MCF 10A (cell line): ENCODE measurements around the gene C2CD2. TPM values are rescaled to one million over a fixed set of nuclear protein-coding genes. Genes with fewer than 3 reads are reported as not detected.

Source experiments
- BruUV-seq: library from RNA; stranded (reverse); fragments of 400-500 nt; replicated peaks from 2 replicates; lab custom pipeline; 2021; lab: Mats Ljungman, UMichigan
- CTCF ChIA-PET: fragments of 300-600 bp; sonication (Branson Sonifier 250); formaldehyde crosslinking; extraction: SDS; loops from one replicate; lab custom pipeline; 2021; ENCODE audit warnings: antibody characterized with exemption, inconsistent platforms; lab: Yijun Ruan, JAX
- POLR2A ChIA-PET: fragments of 300-600, 350-650 bp; sonication (Branson Sonifier 250); formaldehyde crosslinking; extraction: SDS; loops from one replicate; lab custom pipeline; 2020; ENCODE audit warnings: antibody characterized with exemption, inconsistent platforms; lab: Yijun Ruan, JAX
- DNase-seq: peaks from one replicate; pipeline ENCODE4 v3.0.0-alpha.2; 2018; ENCODE audit not compliant: unreplicated experiment
- H3K27ac Mint-ChIP-seq: one replicate; pipeline ENCODE4 v1.8.0; 2022; ENCODE audit warnings: mild to moderate bottlenecking, low read depth, mixed read lengths; ENCODE audit not compliant: unreplicated experiment
- H3K27me3 Mint-ChIP-seq: one replicate; pipeline ENCODE4 v1.8.0; 2022; ENCODE audit warnings: mixed read lengths; ENCODE audit not compliant: insufficient read depth, unreplicated experiment
- H3K36me3 Mint-ChIP-seq: one replicate; pipeline ENCODE4 v1.8.0; 2022; ENCODE audit warnings: mild to moderate bottlenecking, moderate library complexity, mixed read lengths; ENCODE audit not compliant: insufficient read depth, unreplicated experiment
- H3K4me1 Mint-ChIP-seq: one replicate; pipeline ENCODE4 v1.8.0; 2022; ENCODE audit warnings: mixed read lengths; ENCODE audit not compliant: insufficient read depth, unreplicated experiment
- H3K4me3 Mint-ChIP-seq: one replicate; pipeline ENCODE4 v1.8.0; 2022; ENCODE audit warnings: mild to moderate bottlenecking, moderate library complexity, mixed read lengths; ENCODE audit not compliant: unreplicated experiment
- H3K9me3 Mint-ChIP-seq: one replicate; pipeline ENCODE4 v1.8.0; 2022; ENCODE audit warnings: mixed read lengths; ENCODE audit not compliant: unreplicated experiment
- intact Hi-C: fragments of 100-400 bp; cut with micrococcal nuclease; formaldehyde crosslinking; loops from 2 replicates; pipeline ENCODE4 v1.14.1; 2022
- total RNA-seq: library from RNA; stranded (reverse); gene quantifications from 2 replicates; pipeline ENCODE4 v1.2.3, GENCODE V29; 2022
- TF ChIP-seq, protein P1 (sequence below): fragments of 200-600 bp; IDR thresholded peaks from one replicate; pipeline ENCODE4 v1.8.0; 2022; ENCODE audit warnings: antibody characterized with exemption, mild to moderate bottlenecking; ENCODE audit not compliant: unreplicated experiment

Gene C2CD2
- total RNA-seq, 1 experiment from 2014 or later: 25.1 TPM

DNA sequence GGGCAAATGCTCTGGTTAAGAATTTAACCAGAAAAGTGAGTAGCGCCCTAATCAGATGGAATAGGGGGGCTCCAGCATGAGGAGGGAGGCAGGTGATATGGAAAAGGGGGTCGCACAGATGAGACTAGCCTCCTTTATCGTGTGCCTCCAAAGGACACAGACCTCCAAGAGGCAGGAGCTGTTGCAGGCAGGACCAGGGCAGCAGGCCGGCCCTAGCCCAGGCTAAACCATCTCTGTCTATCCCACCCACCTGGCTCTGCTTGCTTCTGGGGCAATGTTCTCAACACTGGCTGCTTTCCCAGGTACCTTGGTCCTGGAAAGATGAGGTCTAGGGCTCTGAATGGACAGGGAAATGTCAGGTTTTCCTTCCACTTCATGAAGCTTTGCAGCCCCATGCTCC lies 36.3 kb downstream of the C2CD2 start:
- no peak overlapping the region for H3K4me3 Mint-ChIP-seq
- no peaks in the 10 kb centered on the region for H3K4me1 Mint-ChIP-seq
- no peaks in the 10 kb centered on the region for H3K9me3 Mint-ChIP-seq
- TF ChIP-seq, protein P1, sequence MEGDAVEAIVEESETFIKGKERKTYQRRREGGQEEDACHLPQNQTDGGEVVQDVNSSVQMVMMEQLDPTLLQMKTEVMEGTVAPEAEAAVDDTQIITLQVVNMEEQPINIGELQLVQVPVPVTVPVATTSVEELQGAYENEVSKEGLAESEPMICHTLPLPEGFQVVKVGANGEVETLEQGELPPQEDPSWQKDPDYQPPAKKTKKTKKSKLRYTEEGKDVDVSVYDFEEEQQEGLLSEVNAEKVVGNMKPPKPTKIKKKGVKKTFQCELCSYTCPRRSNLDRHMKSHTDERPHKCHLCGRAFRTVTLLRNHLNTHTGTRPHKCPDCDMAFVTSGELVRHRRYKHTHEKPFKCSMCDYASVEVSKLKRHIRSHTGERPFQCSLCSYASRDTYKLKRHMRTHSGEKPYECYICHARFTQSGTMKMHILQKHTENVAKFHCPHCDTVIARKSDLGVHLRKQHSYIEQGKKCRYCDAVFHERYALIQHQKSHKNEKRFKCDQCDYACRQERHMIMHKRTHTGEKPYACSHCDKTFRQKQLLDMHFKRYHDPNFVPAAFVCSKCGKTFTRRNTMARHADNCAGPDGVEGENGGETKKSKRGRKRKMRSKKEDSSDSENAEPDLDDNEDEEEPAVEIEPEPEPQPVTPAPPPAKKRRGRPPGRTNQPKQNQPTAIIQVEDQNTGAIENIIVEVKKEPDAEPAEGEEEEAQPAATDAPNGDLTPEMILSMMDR: no peak
- no peaks in the 10 kb centered on the region for H3K27me3 Mint-ChIP-seq
- CTCF ChIA-PET: interaction anchor here (0.6 kb wide), 3 partner anchors 15 to 450 kb away, joined by 3 read pairs; no protein-coding TSS in a partner anchor
- H3K27ac Mint-ChIP-seq: no peak overlapping the region
- POLR2A ChIA-PET: no interaction called here
- H3K36me3 Mint-ChIP-seq: peaks cover 53% of the 10 kb centered on the region
- intact Hi-C loops: no loop called here
- no peak for DNase-seq
- no TSS peak for BruUV-seq

DNA sequence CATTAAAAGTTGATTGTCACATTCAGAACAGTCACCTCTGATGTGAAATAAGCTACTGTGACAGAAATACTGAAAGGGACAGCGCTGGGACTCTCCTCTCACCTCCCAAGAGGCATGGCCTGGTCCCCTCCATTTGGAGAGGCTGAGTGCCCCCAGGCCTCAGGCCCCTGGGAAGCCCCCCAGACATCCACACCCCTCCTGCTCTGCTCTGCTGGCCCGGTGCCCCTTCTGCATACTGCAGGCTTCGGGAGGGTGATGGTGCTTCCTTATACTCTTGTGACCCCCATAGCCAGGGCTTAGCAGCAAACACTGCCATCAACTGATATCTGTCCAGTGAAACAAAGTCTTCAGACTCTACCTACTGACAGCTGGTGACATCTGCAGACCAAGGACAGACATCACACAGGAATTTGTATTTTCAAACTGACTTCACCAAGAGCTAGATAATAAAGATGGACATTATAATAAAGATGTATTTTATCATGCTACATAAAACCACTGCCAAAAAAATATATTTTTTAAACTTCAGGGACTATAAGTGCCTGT lies 36.9 kb downstream of the C2CD2 start:
- TF ChIP-seq, protein P1: no peak
- DNase-seq: no peak
- POLR2A ChIA-PET: interaction anchor here (0.6 kb wide), 1 partner anchor 18 kb away, joined by 3 read pairs; no protein-coding TSS in a partner anchor
- Mint-ChIP-seq H3K4me3 (no peak overlapping the region), H3K4me1 (no peaks in the 10 kb centered on the region), H3K27ac (no peak overlapping the region), H3K36me3 (peaks cover 59% of the 10 kb centered on the region), H3K9me3 (no peaks in the 10 kb centered on the region), H3K27me3 (no peaks in the 10 kb centered on the region)
- CTCF ChIA-PET: no interaction called here
- intact Hi-C loops: no loop called here
- BruUV-seq: no TSS peak

DNA sequence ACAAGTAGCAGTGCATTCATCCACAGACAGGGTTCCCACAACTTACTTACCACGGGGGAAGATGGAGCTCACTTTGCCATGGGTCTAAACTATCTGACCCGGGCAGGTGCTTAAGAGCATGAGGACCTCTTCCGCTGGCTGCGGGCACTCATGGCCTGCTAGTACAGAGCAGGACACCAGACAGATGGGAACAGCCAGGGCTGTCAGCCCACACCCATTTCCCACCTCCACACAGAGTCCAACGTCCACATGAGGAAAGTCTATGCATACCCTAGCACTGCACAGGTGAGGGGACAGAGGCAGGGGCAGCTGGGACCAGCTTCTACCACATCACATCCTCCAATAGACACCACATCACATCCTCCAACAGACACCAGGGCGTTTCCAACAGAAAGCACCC lies 38.9 kb downstream of the C2CD2 start:
- BruUV-seq: no TSS peak
- H3K4me3 Mint-ChIP-seq: no peak overlapping the region
- no peak for DNase-seq
- POLR2A ChIA-PET: no interaction called here
- no peaks in the 10 kb centered on the region for H3K9me3 Mint-ChIP-seq
- H3K4me1 Mint-ChIP-seq: no peaks in the 10 kb centered on the region
- TF ChIP-seq, protein P1: no peak
- no peaks in the 10 kb centered on the region for H3K27me3 Mint-ChIP-seq
- peaks cover 79% of the 10 kb centered on the region for H3K36me3 Mint-ChIP-seq
- intact Hi-C loops: no loop called here
- CTCF ChIA-PET: no interaction called here
- no peak overlapping the region for H3K27ac Mint-ChIP-seq

DNA sequence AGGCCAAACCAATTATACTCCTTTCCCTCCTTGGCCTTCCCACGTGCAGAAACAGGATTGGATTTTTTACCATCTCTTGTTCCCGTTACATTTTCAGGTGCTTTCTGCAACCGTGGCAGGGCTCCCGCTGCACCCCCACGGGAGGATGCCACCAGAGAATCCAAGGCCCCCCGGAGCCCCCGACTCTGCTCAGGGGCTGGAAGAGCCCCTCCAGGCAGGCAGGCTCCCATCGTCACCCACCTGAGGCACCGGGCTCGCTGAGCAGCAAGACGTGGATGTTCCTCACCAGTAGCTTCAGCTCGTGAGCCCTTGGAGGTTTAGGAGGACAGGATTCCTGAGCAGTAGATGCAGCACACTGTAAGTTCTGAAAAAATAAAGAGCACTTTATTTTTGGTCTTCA lies 39.5 kb downstream of the C2CD2 start:
- intact Hi-C loops: no loop called here
- Mint-ChIP-seq H3K27me3 (no peaks in the 10 kb centered on the region), H3K36me3 (peaks cover 85% of the 10 kb centered on the region), H3K4me3 (no peak overlapping the region), H3K9me3 (no peaks in the 10 kb centered on the region), H3K27ac (no peak overlapping the region), H3K4me1 (no peaks in the 10 kb centered on the region)
- DNase-seq: no peak
- ChIA-PET CTCF (no interaction called here), POLR2A (no interaction called here)
- TF ChIP-seq, protein P1: no peak
- no TSS peak for BruUV-seq
